MCF 10A (cell line): Measurements from ENCODE around the gene SUMO2. TPM values are rescaled to one million over a fixed set of nuclear protein-coding genes. Genes with fewer than 3 reads are reported as not detected.
"Not testable (repeated sequence)": the region's sequence is repeated elsewhere in the genome, so short reads cannot be mapped to it uniquely, and the experiment has no call there.

Experiments used
- BruUV-seq: library from RNA; stranded (reverse); fragments of 400-500 nt; replicated peaks from 2 replicates; lab custom pipeline; 2021; lab: Mats Ljungman, UMichigan
- CTCF ChIA-PET: fragments of 300-600 bp; sonication (Branson Sonifier 250); formaldehyde crosslinking; extraction: SDS; loops from one replicate; lab custom pipeline; 2021; ENCODE audit warnings: antibody characterized with exemption, inconsistent platforms; lab: Yijun Ruan, JAX
- POLR2A ChIA-PET: fragments of 300-600, 350-650 bp; sonication (Branson Sonifier 250); formaldehyde crosslinking; extraction: SDS; loops from one replicate; lab custom pipeline; 2020; ENCODE audit warnings: antibody characterized with exemption, inconsistent platforms; lab: Yijun Ruan, JAX
- DNase-seq: peaks from one replicate; pipeline ENCODE4 v3.0.0-alpha.2; 2018; ENCODE audit not compliant: unreplicated experiment
- H3K27ac Mint-ChIP-seq: one replicate; pipeline ENCODE4 v1.8.0; 2022; ENCODE audit warnings: mild to moderate bottlenecking, low read depth, mixed read lengths; ENCODE audit not compliant: unreplicated experiment
- H3K27me3 Mint-ChIP-seq: one replicate; pipeline ENCODE4 v1.8.0; 2022; ENCODE audit warnings: mixed read lengths; ENCODE audit not compliant: insufficient read depth, unreplicated experiment
- H3K36me3 Mint-ChIP-seq: one replicate; pipeline ENCODE4 v1.8.0; 2022; ENCODE audit warnings: mild to moderate bottlenecking, moderate library complexity, mixed read lengths; ENCODE audit not compliant: insufficient read depth, unreplicated experiment
- H3K4me1 Mint-ChIP-seq: one replicate; pipeline ENCODE4 v1.8.0; 2022; ENCODE audit warnings: mixed read lengths; ENCODE audit not compliant: insufficient read depth, unreplicated experiment
- H3K4me3 Mint-ChIP-seq: one replicate; pipeline ENCODE4 v1.8.0; 2022; ENCODE audit warnings: mild to moderate bottlenecking, moderate library complexity, mixed read lengths; ENCODE audit not compliant: unreplicated experiment
- H3K9me3 Mint-ChIP-seq: one replicate; pipeline ENCODE4 v1.8.0; 2022; ENCODE audit warnings: mixed read lengths; ENCODE audit not compliant: unreplicated experiment
- intact Hi-C: fragments of 100-400 bp; cut with micrococcal nuclease; formaldehyde crosslinking; loops from 2 replicates; pipeline ENCODE4 v1.14.1; 2022
- total RNA-seq: library from RNA; stranded (reverse); gene quantifications from 2 replicates; pipeline ENCODE4 v1.2.3, GENCODE V29; 2022
- TF ChIP-seq, protein P1 (sequence below): fragments of 200-600 bp; IDR thresholded peaks from one replicate; pipeline ENCODE4 v1.8.0; 2022; ENCODE audit warnings: antibody characterized with exemption, mild to moderate bottlenecking; ENCODE audit not compliant: unreplicated experiment

The SUMO2 gene
- total RNA-seq, 1 experiment from 2014 or later = 186 TPM

DNA sequence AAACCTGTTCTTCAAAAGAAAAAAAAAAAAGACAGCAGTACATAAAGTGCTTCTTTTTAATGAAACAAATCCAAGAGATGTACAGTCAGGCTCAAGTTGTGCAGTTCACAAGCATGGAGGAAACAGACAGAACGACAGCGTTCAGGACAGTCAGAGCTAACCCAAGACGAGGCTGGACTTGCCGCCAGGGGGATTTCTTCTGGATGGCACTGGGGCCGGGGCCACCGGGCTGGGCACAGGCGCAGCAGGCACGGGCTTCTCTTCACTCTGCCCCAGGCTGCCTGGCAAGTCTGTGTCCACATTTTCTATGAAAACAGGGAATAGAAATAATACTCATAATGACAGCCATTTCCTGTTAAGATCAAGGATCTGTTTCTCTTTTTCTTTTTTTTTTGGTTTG, 46.8 kb downstream of the SUMO2 start:
- intact Hi-C loops = no loop called here

DNA sequence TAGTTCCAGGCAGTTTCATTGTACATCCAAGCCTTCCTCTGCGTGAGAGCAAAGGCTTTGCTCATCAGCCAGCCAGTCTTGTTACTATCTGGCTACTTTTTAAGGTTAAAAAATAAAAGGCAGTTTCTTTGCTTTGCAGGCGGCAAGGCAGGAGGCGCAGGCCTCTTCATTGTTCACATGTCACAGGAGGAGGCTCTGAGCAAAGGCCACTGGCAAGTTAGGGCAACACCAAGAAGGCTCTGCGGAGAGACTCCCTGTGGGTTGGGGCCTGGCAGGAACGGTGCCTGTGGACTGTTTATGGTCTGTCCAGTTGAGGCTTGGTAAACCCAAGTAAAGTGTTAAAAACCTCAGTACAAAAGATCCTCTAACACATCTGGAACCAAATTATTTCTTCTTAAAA, 47.3 kb downstream of the SUMO2 start:
- ChIA-PET CTCF (interaction anchor here (0.5 kb wide), 1 partner anchor 15 kb away, joined by 5 read pairs; no protein-coding TSS in a partner anchor), POLR2A (no interaction called here)
- TF ChIP-seq, protein P1, sequence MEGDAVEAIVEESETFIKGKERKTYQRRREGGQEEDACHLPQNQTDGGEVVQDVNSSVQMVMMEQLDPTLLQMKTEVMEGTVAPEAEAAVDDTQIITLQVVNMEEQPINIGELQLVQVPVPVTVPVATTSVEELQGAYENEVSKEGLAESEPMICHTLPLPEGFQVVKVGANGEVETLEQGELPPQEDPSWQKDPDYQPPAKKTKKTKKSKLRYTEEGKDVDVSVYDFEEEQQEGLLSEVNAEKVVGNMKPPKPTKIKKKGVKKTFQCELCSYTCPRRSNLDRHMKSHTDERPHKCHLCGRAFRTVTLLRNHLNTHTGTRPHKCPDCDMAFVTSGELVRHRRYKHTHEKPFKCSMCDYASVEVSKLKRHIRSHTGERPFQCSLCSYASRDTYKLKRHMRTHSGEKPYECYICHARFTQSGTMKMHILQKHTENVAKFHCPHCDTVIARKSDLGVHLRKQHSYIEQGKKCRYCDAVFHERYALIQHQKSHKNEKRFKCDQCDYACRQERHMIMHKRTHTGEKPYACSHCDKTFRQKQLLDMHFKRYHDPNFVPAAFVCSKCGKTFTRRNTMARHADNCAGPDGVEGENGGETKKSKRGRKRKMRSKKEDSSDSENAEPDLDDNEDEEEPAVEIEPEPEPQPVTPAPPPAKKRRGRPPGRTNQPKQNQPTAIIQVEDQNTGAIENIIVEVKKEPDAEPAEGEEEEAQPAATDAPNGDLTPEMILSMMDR = no peak
- BruUV-seq = TSS peak; percentile 27
- Mint-ChIP-seq H3K9me3 (no peaks in the 10 kb centered on the region), H3K4me1 (peaks cover 4% of the 10 kb centered on the region), H3K36me3 (peaks cover 35% of the 10 kb centered on the region), H3K4me3 (no peak overlapping the region), H3K27me3 (no peaks in the 10 kb centered on the region), H3K27ac (no peak overlapping the region)
- intact Hi-C loops = no loop called here
- DNase-seq = no peak

More for the DNA sequence above, 46.8 kb downstream of the SUMO2 start:
- Mint-ChIP-seq H3K27me3 (no peaks in the 10 kb centered on the region), H3K4me1 (no peaks in the 10 kb centered on the region), H3K27ac (no peak overlapping the region), H3K9me3 (no peaks in the 10 kb centered on the region), H3K4me3 (no peak overlapping the region), H3K36me3 (peaks cover 35% of the 10 kb centered on the region)
- no TSS peak for BruUV-seq
- no peak for DNase-seq
- CTCF ChIA-PET = interaction anchor here (0.5 kb wide), 1 partner anchor 15 kb away, joined by 5 read pairs; no protein-coding TSS in a partner anchor
- TF ChIP-seq, protein P1 = no peak
- POLR2A ChIA-PET = no interaction called here

DNA sequence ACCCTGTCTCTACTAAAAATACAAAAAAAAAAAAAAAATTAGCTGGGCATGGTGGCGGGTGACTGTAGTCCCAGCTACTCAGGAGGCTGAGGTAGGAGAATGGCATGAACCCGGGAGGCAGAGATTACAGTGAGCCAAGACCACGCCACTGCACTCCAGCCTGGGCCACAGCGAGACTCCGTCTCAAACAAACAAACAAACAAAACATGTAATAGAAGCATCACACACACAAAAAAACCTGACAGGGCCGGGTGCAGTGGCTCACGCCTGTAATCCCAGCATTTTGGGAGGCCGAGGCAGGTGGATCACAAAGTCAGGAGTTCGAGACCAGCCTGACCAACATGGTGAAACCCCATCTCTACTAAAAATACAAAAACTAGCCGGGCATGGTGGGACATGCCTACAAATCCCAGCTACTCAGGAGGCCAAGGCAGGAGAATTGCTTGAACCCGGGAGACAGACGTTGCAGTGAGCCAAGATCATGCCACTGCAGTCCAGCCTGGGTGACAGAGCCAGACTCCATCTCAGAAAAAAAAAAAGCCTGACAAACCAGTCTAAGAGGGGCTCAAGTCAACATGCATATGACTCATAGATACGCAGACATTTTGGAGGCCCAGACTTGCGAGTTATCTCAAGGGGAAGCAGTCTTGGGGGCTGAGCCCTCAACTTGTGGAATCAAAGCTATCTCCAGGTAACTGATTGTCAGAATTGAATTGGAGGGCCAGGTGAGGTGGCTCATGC, 49.0 kb downstream of the SUMO2 start:
- intact Hi-C loops, H3K27me3 Mint-ChIP-seq, H3K27ac Mint-ChIP-seq, DNase-seq, H3K4me1 Mint-ChIP-seq, H3K9me3 Mint-ChIP-seq, BruUV-seq, H3K4me3 Mint-ChIP-seq: not testable (repeated sequence)
- ChIA-PET CTCF (interaction anchor here (0.6 to 8.2 kb wide), 7 partner anchors 9 to 106 kb away, joined by 3 to 100 read pairs (median 4); no protein-coding TSS in a partner anchor), POLR2A (interaction anchor here (0.6 to 4.4 kb wide), 5 partner anchors 13 to 50 kb away, joined by 3 to 24 read pairs (median 3); partner anchors contain the start of gene JPT1)
- peaks cover 26% of the 10 kb centered on the region for H3K36me3 Mint-ChIP-seq

DNA sequence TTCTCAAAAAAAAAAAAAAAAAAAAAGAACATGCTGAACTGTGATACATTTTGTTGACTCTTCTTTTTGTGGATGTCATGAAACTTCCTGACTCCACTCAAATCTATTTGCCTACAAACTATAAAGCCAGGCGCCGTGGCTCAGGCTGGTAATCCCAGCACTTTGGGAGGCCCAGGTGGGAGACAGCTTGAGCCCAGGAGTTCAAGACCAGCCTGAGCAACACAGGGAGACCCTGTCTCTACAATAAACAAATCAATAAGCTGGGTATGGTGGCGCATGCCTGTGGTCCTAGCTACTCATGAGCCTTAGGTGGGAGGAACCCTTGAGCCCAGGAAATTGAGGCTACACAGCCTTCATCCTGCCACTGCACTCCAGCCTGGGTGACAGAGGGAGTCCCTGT, 49.8 kb downstream of the SUMO2 start:
- intact Hi-C loops = no loop called here
- TF ChIP-seq, protein P1 = no peak
- DNase-seq = no peak
- no peaks in the 10 kb centered on the region for H3K27me3 Mint-ChIP-seq
- no peak overlapping the region for H3K27ac Mint-ChIP-seq
- H3K36me3 Mint-ChIP-seq = peaks cover 18% of the 10 kb centered on the region
- no peak overlapping the region for H3K4me3 Mint-ChIP-seq
- ChIA-PET CTCF (interaction anchor here (1.3 to 8.2 kb wide), 5 partner anchors 18 to 72 kb away, joined by 5 to 100 read pairs (median 23); no protein-coding TSS in a partner anchor), POLR2A (interaction anchor here (0.6 to 4.4 kb wide), 6 partner anchors 10 to 32 kb away, joined by 3 to 24 read pairs (median 4); partner anchors contain the start of gene JPT1)
- BruUV-seq = no TSS peak
- no peaks in the 10 kb centered on the region for H3K9me3 Mint-ChIP-seq
- peaks cover 7% of the 10 kb centered on the region for H3K4me1 Mint-ChIP-seq

DNA sequence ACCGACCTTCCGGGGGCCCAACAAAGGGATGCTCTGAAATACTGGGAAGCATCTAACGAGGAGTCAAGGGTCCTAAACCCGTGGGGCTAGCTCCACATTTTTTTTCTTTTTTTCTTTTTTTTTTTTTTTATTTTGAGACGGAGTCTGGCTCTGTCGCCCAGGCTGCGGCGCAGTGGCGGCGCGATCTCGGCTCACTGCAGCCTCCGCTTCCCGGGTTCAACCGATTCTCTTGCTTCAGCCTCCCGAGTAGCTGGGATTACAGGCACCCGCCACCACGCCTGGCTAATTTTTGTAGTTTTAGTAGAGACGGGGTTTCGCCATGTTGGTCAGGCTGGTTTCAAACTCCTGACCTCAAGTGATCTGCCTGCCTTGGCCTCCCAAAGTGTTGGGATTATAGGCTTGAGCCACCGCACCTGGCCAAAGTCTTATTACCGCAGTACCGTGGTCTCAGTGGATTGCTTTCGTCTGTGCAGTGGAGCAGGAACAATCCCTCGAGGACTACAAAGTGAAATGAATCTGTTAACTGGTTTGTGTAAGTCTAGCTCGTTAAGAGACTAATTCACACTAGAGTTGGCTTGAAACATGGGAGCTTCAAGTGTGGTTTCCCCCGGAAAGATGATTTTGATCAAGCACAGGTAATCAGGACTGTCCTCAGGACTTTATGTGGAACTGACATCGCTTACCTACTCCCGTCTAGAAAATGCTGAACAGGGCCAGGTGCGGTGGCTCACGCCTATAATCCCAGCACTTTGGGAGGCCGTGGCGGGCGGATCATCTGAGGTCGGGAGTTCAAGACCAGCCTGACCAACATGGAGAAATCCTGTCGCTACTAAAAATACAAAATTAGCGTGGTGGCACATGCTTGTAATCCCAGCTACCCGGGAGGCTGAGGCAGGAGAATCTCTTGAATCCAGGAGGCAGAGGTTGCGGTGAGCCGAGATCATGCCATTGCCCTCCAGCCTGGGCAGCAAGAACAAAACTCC, 50.5 kb downstream of the SUMO2 start:
- CTCF ChIA-PET = interaction anchor here (0.7 to 8.2 kb wide), 9 partner anchors 18 to 176 kb away, joined by 3 to 100 read pairs (median 5); partner anchors contain the start of gene ARMC7
- H3K9me3 Mint-ChIP-seq, DNase-seq, intact Hi-C loops, H3K4me1 Mint-ChIP-seq, H3K27me3 Mint-ChIP-seq: not testable (repeated sequence)
- Mint-ChIP-seq H3K27ac (peak overlapping the region; percentile 63), H3K4me3 (peak overlapping the region; percentile 84), H3K36me3 (peaks cover 14% of the 10 kb centered on the region)
- TSS peak; percentile 43 for BruUV-seq
- POLR2A ChIA-PET = interaction anchor here (0.6 to 4.4 kb wide), 15 partner anchors 9 to 140 kb away, joined by 3 to 32 read pairs (median 5); partner anchors contain the start of genes ARMC7, JPT1 and NUP85
